ENCODE measurements around the gene NR2F6.

The NR2F6 gene

GRCh38 chr19:17197666-17198065 lies 48.1 kb downstream of the NR2F6 start:
- TF ChIP-seq TAF1 (IDR thresholded peaks at IDR 0.05; ENCODE audit: low read depth) (no peak), MAX (IDR thresholded peaks at IDR 0.05) (no peak), EP300 (IDR thresholded peaks at IDR 0.05; ENCODE audit: borderline replicate concordance) (no peak), RAD21 (IDR thresholded peaks at IDR 0.05; ENCODE audit: low read depth) (no peak), EGR1 (IDR thresholded peaks at IDR 0.05) (no peak), NFIC (IDR thresholded peaks at IDR 0.05) (no peak), TEAD4 (IDR thresholded peaks at IDR 0.05) (no peak), TCF12 (IDR thresholded peaks at IDR 0.05; ENCODE audit: low read depth) (no peak), ZBTB7A (IDR thresholded peaks at IDR 0.05; ENCODE audit: low read depth) (no peak), USF1 (IDR thresholded peaks at IDR 0.05) (no peak), CREB1 (IDR thresholded peaks at IDR 0.05; ENCODE audit: low read depth) (no peak), FOXM1 (IDR thresholded peaks at IDR 0.05; ENCODE audit: borderline replicate concordance, low read depth) (no peak), YY1 (IDR thresholded peaks at IDR 0.05; ENCODE audit: low read depth) (no peak), CEBPB (IDR thresholded peaks at IDR 0.05) (no peak)
- TF ChIP-seq, protein P1, sequence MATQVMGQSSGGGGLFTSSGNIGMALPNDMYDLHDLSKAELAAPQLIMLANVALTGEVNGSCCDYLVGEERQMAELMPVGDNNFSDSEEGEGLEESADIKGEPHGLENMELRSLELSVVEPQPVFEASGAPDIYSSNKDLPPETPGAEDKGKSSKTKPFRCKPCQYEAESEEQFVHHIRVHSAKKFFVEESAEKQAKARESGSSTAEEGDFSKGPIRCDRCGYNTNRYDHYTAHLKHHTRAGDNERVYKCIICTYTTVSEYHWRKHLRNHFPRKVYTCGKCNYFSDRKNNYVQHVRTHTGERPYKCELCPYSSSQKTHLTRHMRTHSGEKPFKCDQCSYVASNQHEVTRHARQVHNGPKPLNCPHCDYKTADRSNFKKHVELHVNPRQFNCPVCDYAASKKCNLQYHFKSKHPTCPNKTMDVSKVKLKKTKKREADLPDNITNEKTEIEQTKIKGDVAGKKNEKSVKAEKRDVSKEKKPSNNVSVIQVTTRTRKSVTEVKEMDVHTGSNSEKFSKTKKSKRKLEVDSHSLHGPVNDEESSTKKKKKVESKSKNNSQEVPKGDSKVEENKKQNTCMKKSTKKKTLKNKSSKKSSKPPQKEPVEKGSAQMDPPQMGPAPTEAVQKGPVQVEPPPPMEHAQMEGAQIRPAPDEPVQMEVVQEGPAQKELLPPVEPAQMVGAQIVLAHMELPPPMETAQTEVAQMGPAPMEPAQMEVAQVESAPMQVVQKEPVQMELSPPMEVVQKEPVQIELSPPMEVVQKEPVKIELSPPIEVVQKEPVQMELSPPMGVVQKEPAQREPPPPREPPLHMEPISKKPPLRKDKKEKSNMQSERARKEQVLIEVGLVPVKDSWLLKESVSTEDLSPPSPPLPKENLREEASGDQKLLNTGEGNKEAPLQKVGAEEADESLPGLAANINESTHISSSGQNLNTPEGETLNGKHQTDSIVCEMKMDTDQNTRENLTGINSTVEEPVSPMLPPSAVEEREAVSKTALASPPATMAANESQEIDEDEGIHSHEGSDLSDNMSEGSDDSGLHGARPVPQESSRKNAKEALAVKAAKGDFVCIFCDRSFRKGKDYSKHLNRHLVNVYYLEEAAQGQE (IDR thresholded peaks at IDR 0.05; ENCODE audit: low read depth), result no peak

DNA sequence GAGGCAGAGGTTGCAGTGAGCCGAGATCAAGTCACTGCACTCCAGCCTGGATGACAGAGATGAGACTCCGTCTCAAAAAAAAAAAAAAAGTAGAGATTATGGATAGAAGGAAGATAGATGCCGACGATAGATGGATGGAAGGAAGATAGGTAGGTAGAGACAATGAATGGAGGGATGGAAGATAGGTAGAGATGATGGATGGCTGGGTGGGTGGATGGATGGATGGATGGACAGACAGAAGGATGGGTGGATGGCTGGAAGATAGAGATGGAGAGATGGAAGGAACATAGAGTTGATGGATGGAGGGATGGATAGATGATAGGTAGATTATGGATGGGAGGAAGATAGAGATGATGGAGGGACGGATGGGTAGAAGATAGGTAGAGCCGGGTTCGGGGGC lies 49.1 kb downstream of the NR2F6 start:
- no peak for TF ChIP-seq ZBTB7A (IDR thresholded peaks at IDR 0.05; ENCODE audit: low read depth)
- TF ChIP-seq, protein P1 (IDR thresholded peaks at IDR 0.05; ENCODE audit: low read depth), result no peak

DNA sequence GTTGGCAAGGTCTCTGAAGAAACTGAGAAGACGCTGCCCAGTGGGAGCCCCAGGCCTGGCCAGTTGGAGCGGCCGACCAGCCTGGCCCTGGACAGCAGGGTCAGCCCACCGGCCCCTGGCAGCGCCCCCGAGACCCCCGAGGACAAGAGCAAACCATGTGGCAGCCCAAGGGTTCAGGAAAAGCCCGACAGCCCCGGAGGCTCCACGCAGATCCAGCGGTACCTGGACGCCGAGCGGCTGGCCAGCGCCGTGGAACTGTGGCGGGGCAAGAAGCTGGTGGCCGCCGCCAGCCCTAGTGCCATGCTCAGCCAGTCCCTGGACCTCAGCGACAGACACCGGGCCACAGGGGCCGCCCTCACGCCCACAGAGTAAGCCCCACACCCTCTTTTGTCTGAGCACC lies 50.6 kb downstream of the NR2F6 start:
- TF ChIP-seq CEBPB (IDR thresholded peaks at IDR 0.05) (no peak), TCF12 (IDR thresholded peaks at IDR 0.05; ENCODE audit: low read depth) (no peak), RAD21 (IDR thresholded peaks at IDR 0.05; ENCODE audit: low read depth) (no peak), EGR1 (IDR thresholded peaks at IDR 0.05) (no peak), YY1 (IDR thresholded peaks at IDR 0.05; ENCODE audit: low read depth) (no peak), ZBTB7A (IDR thresholded peaks at IDR 0.05; ENCODE audit: low read depth) (no peak), CREB1 (IDR thresholded peaks at IDR 0.05; ENCODE audit: low read depth) (no peak), MAX (IDR thresholded peaks at IDR 0.05) (no peak), USF1 (IDR thresholded peaks at IDR 0.05) (no peak), NFIC (IDR thresholded peaks at IDR 0.05) (no peak), TEAD4 (IDR thresholded peaks at IDR 0.05) (no peak)
- TF ChIP-seq, protein P1 (IDR thresholded peaks at IDR 0.05; ENCODE audit: low read depth), result no peak

- TF ChIP-seq FOXM1 (IDR thresholded peaks at IDR 0.05; ENCODE audit: borderline replicate concordance, low read depth), result no peak
- no peak for TF ChIP-seq EP300 (IDR thresholded peaks at IDR 0.05; ENCODE audit: borderline replicate concordance)
- no peak for TF ChIP-seq CREB1 (IDR thresholded peaks at IDR 0.05; ENCODE audit: low read depth)
- no peak for TF ChIP-seq TEAD4 (IDR thresholded peaks at IDR 0.05)
- no peak for TF ChIP-seq CEBPB (IDR thresholded peaks at IDR 0.05)
- TF ChIP-seq RAD21 (IDR thresholded peaks at IDR 0.05; ENCODE audit: low read depth), result no peak
Measured at GRCh38 chr19:17194608-17195007, 51.1 kb downstream of the NR2F6 start.

DNA sequence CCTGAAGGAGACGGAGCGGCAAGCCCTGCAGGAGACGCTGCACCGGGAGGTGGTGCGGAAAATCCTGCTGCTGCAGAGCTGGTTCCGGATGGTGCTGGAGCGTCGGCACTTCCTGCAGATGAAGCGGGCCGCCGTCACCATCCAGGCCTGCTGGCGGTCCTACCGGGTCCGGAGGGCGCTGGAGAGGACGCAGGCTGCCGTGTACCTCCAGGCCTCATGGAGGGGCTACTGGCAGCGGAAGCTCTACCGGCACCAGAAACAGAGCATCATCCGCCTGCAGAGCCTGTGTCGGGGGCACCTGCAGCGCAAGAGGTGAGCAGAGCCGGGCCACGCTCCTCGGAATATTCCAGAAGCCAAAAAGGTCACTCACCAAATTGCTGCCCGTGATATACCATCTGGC lies 53.0 kb downstream of the NR2F6 start:
- no peak for TF ChIP-seq NFIC (IDR thresholded peaks at IDR 0.05)
